ENCODE results near the gene ADGRD2.

DNA sequence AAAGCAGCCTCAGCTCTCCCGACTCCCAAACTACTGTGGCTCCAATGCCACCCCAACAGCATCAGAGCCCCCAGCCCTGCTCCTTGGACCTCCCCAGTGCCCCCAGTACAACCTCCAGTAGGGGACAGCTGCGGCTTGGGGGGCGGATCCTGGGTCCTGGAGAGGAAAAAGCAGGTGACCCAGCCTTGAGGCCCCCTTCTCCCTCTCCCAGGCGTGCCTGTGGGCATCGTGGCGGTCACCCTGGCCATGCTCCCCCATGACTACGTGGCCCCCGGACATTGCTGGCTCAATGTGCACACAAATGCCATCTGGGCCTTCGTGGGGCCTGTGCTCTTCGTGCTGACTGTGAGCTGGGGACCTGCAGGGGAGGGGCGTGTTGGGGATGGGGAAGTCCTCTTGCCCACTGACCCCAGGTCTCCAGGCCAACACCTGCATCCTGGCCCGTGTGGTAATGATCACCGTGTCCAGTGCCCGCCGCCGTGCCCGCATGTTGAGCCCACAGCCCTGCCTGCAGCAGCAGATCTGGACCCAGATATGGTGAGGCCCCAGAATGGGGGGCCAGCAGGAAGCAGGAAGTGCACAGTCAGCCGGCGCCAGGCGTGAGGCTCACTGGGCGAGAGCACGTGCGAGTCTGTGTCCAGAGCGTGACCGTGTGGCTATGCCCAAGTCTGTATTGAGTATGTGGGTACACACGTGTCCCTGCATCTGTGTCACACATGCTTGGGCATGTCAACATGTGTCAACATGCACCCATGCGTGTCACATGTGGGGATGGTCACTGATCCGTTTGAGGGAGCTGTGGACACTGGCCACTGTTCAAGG is 19.0 kb downstream of the ADGRD2 start:
- TF ChIP-seq POLR2A (conservative IDR thresholded peaks at IDR 0.05) (no peak), GABPA (tag; conservative IDR thresholded peaks at IDR 0.05; ENCODE audit: low read depth) (peak; percentile 66)

Measured in K562 (cell line).